Muscle layer of duodenum (tissue), 2 donors: Measurements from ENCODE around the gene DUXB.

Source experiments
- H3K27ac ChIP-seq: one replicate; pipeline ENCODE4 v1.7.0; 2013; ENCODE audit warnings: mild to moderate bottlenecking, low read length
- H3K27me3 ChIP-seq: one replicate; pipeline ENCODE4 v1.7.0; 2013; ENCODE audit warnings: low read depth, mild to moderate bottlenecking, control low read depth, low read length
- H3K36me3 ChIP-seq, 2 donors: one replicate each; pipeline ENCODE4 v1.7.0; 2013; ENCODE audit warnings: low read length in 2 of 2, control low read depth in 1 of 2, mild to moderate bottlenecking in 1 of 2; ENCODE audit not compliant: insufficient read depth in 2 of 2, control insufficient read depth in 1 of 2
- H3K4me1 ChIP-seq, 2 donors: one replicate each; pipeline ENCODE4 v1.7.0; 2013; ENCODE audit warnings: low read length in 2 of 2, mild to moderate bottlenecking in 2 of 2, control low read depth in 1 of 2, moderate library complexity in 1 of 2; ENCODE audit not compliant: insufficient read depth in 2 of 2, control insufficient read depth in 1 of 2
- H3K4me3 ChIP-seq, 2 donors: one replicate each; pipeline ENCODE4 v1.7.0; 2013; ENCODE audit warnings: low read length in 2 of 2, low read depth in 1 of 2, mild to moderate bottlenecking in 1 of 2
- H3K9me3 ChIP-seq, 2 donors: one replicate each; pipeline ENCODE4 v1.7.0; 2013; ENCODE audit warnings: low read length in 2 of 2, control low read depth in 1 of 2, mild to moderate bottlenecking in 1 of 2; ENCODE audit not compliant: control insufficient read depth in 1 of 2
- donor health status: healthy.

The DUXB gene, protein sequence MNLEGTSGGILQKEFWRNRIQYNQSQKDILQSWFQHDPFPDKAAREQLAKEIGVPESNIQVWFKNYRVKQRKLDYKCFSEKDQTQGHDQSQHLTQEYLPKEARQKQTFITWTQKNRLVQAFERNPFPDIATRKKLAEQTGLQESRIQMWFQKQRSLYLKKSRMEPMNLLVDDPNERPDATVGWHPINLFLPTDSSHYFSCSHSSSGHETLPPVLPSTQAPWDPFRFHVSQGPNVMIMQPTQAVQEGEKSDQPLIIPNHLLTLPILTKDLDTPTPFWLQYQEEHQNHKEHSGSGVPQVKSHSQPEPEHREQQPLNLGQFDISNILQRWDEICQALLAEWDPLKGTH

DNA sequence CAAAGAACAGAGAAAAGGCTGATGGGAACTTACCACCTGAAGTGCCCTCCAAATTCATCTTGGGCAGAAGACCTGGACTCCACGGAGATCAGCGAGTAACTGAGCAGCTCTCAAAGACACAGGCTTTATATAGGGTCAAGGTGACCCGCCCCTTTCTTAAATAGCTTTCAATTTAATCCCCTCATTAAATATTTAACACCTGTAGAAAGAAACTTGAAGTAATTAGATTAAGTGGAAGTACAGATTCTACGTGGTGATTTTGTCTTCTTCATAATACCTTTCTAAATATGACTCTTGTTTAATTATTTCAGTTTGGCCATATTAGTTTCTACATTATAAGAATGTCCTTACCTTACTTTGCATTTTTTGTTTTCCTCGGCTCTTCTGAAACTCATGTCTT lies at the start of gene DUXB:
TSS of gene DUXB (minus strand) at position 101 of the 400 bp plus-strand sequence. CDS start at position 58, 43 bp downstream.
- Histone ChIP-seq H3K4me3 (no peak within 1 kb of the TSS), H3K9me3 (no peaks in the 10 kb centered on the region), H3K27me3 (no peaks in the 10 kb centered on the region)

GRCh38 chr16:75750528-75750927 lies 49.3 kb upstream of the DUXB start:
- no peaks in the 10 kb centered on the region for H3K27me3 ChIP-seq
- H3K4me3 ChIP-seq: no peak overlapping the region
- no peaks in the 10 kb centered on the region for H3K36me3 ChIP-seq
- H3K27ac ChIP-seq: no peak overlapping the region
- H3K4me1 ChIP-seq: no peaks in the 10 kb centered on the region
- H3K9me3 ChIP-seq: no peaks in the 10 kb centered on the region

More for the DNA sequence above, at the start of gene DUXB:
- H3K36me3 ChIP-seq: no peaks in the 10 kb centered on the region
- H3K27ac ChIP-seq: no peak within 1 kb of the TSS
- H3K4me1 ChIP-seq: no peaks in the 10 kb centered on the region

DNA sequence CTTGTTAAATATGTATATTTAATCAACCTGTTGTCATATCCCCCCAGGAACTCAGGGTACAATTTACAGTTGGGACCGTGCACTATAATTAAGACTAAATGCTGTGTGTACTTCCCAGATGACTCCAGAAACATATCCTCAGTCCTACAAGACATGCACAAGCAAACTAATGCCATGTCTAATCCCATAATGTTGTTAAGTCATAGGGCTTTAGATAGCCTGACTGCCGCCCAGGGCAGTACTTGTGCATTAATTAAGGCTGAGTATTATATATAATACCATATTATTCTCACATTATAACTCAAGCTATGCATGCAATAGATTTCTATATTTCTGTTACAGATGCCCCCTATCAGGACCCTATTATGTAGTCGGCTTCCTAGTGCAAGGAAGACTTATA lies 45.1 kb upstream of the DUXB start:
- H3K4me3 ChIP-seq: no peak overlapping the region
- no peaks in the 10 kb centered on the region for H3K36me3 ChIP-seq
- H3K27ac ChIP-seq: no peak overlapping the region
- H3K27me3 ChIP-seq: no peaks in the 10 kb centered on the region
- no peaks in the 10 kb centered on the region for H3K4me1 ChIP-seq
- peaks cover 0 to 3% of the 10 kb centered on the region in 2 donors for H3K9me3 ChIP-seq

DNA sequence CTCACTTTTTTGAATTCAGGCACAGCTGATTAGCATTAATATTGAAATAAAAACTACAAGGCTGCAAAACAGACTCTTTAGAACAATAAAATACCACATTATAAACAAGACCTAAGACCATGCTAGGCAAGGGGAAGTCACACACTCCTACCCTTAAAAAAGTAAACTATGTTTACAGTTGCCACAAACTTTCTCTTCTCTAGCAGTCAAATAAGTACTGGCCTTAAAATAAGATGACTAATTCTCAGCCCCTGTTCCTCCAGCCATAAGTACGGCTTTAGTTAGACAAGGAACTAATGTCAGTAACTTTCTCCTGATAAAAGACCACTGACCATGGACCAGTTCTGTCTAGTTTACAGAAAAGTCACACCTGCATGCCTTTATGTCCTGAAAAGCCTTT lies 44.6 kb upstream of the DUXB start:
- Histone ChIP-seq H3K4me3 (no peak overlapping the region), H3K9me3 (peaks cover 0 to 3% of the 10 kb centered on the region in 2 donors), H3K27me3 (no peaks in the 10 kb centered on the region), H3K27ac (no peak overlapping the region), H3K36me3 (no peaks in the 10 kb centered on the region), H3K4me1 (no peaks in the 10 kb centered on the region)

DNA sequence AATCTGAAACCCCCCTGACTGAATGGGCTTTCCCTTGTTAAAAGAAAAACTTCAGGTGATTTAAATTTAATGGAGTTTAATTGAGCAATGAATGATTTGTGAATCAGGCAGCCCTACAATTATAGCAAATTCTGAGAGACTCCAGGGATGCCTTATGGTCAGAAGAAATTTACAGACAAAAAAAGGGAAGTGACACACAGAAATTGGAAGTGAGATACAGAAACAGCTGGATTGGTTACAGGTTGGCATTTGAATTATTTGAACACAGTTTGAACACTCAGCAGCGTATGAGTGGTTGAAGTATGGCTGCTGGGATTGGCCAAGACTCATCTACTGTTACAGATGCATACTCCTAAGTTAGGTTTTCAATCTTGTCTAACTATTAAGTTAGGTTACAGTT lies 44.0 kb upstream of the DUXB start:
- Histone ChIP-seq H3K27me3 (no peaks in the 10 kb centered on the region), H3K36me3 (no peaks in the 10 kb centered on the region), H3K4me3 (no peak overlapping the region), H3K4me1 (no peaks in the 10 kb centered on the region), H3K9me3 (peaks cover 0 to 3% of the 10 kb centered on the region in 2 donors), H3K27ac (no peak overlapping the region)

DNA sequence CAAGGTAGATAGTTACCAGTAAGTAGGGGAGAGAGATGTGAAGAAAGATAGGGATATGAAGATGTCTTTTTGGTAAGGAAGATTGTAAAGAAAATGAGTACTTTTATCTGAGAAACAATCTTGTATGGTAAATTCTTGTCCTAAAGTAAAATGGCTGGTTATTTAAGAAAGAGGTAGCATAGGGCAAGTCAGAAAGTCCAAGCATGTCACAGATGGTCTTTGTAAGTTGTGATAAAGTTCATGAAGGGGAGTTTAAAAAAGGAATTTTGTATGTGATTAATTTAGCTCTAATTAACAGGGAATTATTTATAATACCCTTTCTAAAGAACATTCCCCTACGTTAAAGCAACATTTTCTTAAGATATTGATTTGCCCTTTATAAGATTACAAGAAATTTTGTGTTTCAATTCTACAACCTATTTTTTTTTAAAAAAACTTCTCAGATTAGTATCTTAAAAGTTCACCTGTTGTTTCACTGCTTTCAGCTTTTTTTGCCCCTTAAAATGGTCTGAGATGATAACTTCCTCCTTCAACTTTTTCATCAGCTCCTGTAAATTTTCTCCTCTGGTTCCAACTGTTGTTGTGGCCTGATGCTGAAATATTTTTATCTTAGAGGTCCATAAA lies 41.3 kb upstream of the DUXB start:
- Histone ChIP-seq H3K4me3 (no peak overlapping the region), H3K27me3 (no peaks in the 10 kb centered on the region), H3K9me3 (peaks cover 0 to 3% of the 10 kb centered on the region in 2 donors), H3K36me3 (no peaks in the 10 kb centered on the region), H3K27ac (no peak overlapping the region), H3K4me1 (no peaks in the 10 kb centered on the region)

GRCh38 chr16:75733305-75734211 lies 32.3 kb upstream of the DUXB start:
- Histone ChIP-seq H3K36me3 (no peaks in the 10 kb centered on the region), H3K27ac (no peak overlapping the region), H3K27me3 (no peaks in the 10 kb centered on the region), H3K4me1 (peaks cover 6 to 12% of the 10 kb centered on the region in 2 donors), H3K9me3 (no peaks in the 10 kb centered on the region), H3K4me3 (peak overlapping the region in 1 of 2 donors; percentile 37)

GRCh38 chr16:75732871-75733270 lies 31.6 kb upstream of the DUXB start:
- no peaks in the 10 kb centered on the region for H3K9me3 ChIP-seq
- H3K36me3 ChIP-seq: no peaks in the 10 kb centered on the region
- H3K4me1 ChIP-seq: peaks cover 6 to 12% of the 10 kb centered on the region in 2 donors
- H3K27me3 ChIP-seq: no peaks in the 10 kb centered on the region
- no peak overlapping the region for H3K27ac ChIP-seq
- peak overlapping the region in 1 of 2 donors; percentile 37 for H3K4me3 ChIP-seq

- no peaks in the 10 kb centered on the region for H3K27me3 ChIP-seq
- no peaks in the 10 kb centered on the region for H3K4me1 ChIP-seq
- no peaks in the 10 kb centered on the region for H3K36me3 ChIP-seq
- no peak overlapping the region for H3K27ac ChIP-seq
- no peak overlapping the region for H3K4me3 ChIP-seq
- no peaks in the 10 kb centered on the region for H3K9me3 ChIP-seq
These were observed 26.0 kb upstream of the DUXB start for GRCh38 chr16:75727221-75727620.

GRCh38 chr16:75726390-75726789 lies 25.1 kb upstream of the DUXB start, which contains the start of gene CPHXL:
Gene CPHXL, minus strand, starts transcription at chr16:75726490. Its CDS starts 48 bp downstream, at chr16:75726442.
- H3K27ac ChIP-seq: no peak within 1 kb of the TSS
- no peak within 1 kb of the TSS for H3K4me3 ChIP-seq

GRCh38 chr16:75718452-75718851 lies 17.2 kb upstream of the DUXB start:
- no peaks in the 10 kb centered on the region for H3K27me3 ChIP-seq
- no peaks in the 10 kb centered on the region for H3K4me1 ChIP-seq
- no peak overlapping the region for H3K4me3 ChIP-seq
- H3K9me3 ChIP-seq: peaks cover 0 to 3% of the 10 kb centered on the region in 2 donors
- H3K36me3 ChIP-seq: no peaks in the 10 kb centered on the region
- H3K27ac ChIP-seq: no peak overlapping the region

More at GRCh38 chr16:75726390-75726789, 25.1 kb upstream of the DUXB start, which contains the start of gene CPHXL:
- Histone ChIP-seq H3K36me3 (no peaks in the 10 kb centered on the region), H3K27me3 (no peaks in the 10 kb centered on the region), H3K9me3 (no peaks in the 10 kb centered on the region), H3K4me1 (no peaks in the 10 kb centered on the region)
